PFSK-1 (cell line): ENCODE measurements around the gene ANO9.

Source experiments
- POLR2AphosphoS5 ChIP-seq: IDR thresholded peaks from 2 replicates; pipeline ENCODE4 v1.6.1; 2012; ENCODE audit warnings: low read depth, mild to moderate bottlenecking, control low read depth, low read length, moderate library complexity
- SIN3A ChIP-seq: IDR thresholded peaks from 2 replicates; pipeline ENCODE4 v1.6.1; 2012; ENCODE audit warnings: mild to moderate bottlenecking, low read length, moderate library complexity, borderline replicate concordance; ENCODE audit not compliant: insufficient read depth

DNA sequence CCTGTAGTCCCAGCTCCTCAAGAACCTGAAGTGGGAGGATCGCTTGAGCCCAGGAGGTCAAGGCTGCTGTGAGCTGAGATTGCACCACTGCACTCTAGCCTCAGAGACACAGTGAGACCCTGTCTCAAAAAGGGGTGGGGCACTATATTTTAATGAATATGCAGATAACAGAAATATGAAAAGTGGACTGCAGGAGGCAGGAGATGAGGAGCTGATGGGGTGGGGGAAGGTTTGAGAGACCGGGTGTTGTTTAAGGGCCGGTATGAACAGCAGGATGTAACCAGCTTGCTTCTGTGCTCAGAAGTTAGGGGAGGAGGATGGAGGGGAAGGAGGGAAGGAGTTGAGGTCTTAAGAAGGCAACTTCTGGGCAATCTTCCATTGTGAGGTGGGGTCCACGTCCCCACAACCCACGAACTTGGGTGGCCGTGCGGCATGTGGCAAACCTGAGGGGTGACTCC is 73.8 kb downstream of the ANO9 start:
- TF ChIP-seq POLR2AphosphoS5 (no peak), SIN3A (no peak)
